ENCODE measurements around the gene PLEKHA6.

Gene PLEKHA6

DNA sequence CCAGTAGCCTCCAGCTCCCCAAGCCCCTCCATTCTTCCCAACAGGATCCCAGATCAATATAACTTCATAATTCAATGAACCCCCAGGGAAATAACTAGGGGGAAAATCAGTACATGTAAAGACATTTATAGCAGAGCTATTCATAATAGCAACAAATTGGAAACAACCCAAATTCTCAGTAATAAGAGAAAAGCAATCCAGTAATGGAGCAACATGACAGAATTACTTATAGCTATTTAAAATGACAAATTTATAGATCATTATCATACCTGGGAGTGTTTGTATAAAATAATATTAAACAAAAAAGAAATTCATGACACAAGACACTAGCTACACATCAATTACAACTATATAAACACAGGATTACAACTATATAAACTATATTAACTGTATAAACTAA is 20.2 kb downstream of the PLEKHA6 start:
- Histone ChIP-seq H3K27ac (ENCODE audit: low read length) (no peak overlapping the region), H3K9me3 (ENCODE audit: control insufficient read depth, low read depth, low read length) (no peaks in the 10 kb centered on the region), H3K27me3 (ENCODE audit: control insufficient read depth, insufficient read depth, low read length) (no peaks in the 10 kb centered on the region), H3K9ac (ENCODE audit: low read length) (no peak overlapping the region), H3K4me1 (ENCODE audit: control insufficient read depth, low read depth, low read length) (peaks cover 54% of the 10 kb centered on the region), H3K36me3 (ENCODE audit: control insufficient read depth, low read depth, low read length) (no peaks in the 10 kb centered on the region), H3K4me3 (ENCODE audit: low read length) (no peak overlapping the region)

- H3K4me1 ChIP-seq (ENCODE audit: control insufficient read depth, low read depth, low read length) = peaks cover 55% of the 10 kb centered on the region
Observed at GRCh38 chr1:204338997-204339396, 20.7 kb downstream of the PLEKHA6 start.

DNA sequence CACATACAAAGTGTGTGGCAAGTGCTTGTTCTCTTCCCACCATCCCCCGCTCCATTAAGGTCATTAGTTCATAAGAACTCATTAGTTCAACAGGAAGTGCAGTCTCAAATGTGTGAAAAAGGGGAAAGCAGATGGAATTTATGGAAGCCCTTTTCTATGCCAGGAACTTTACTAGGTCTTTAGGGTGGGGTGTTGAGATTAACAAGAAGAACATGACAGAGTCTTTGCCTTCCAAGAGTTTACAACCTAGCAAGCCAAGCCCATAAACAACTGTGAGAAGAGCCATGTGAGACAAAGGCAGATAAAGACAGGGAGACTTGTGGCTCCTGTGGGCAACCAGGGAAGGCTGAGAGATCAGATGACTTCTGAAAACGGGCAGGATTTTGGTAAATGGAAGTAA is 21.4 kb downstream of the PLEKHA6 start:
- Histone ChIP-seq H3K27me3 (ENCODE audit: control insufficient read depth, insufficient read depth, low read length) (no peaks in the 10 kb centered on the region), H3K9ac (ENCODE audit: low read length) (no peak overlapping the region), H3K36me3 (ENCODE audit: control insufficient read depth, low read depth, low read length) (no peaks in the 10 kb centered on the region), H3K4me1 (ENCODE audit: control insufficient read depth, low read depth, low read length) (peaks cover 62% of the 10 kb centered on the region), H3K9me3 (ENCODE audit: control insufficient read depth, low read depth, low read length) (no peaks in the 10 kb centered on the region), H3K27ac (ENCODE audit: low read length) (no peak overlapping the region), H3K4me3 (ENCODE audit: low read length) (no peak overlapping the region)

More at GRCh38 chr1:204338997-204339396, 20.7 kb downstream of the PLEKHA6 start:
- Histone ChIP-seq H3K9ac (ENCODE audit: low read length) (no peak overlapping the region), H3K4me3 (ENCODE audit: low read length) (no peak overlapping the region), H3K27ac (ENCODE audit: low read length) (no peak overlapping the region), H3K36me3 (ENCODE audit: control insufficient read depth, low read depth, low read length) (no peaks in the 10 kb centered on the region), H3K9me3 (ENCODE audit: control insufficient read depth, low read depth, low read length) (no peaks in the 10 kb centered on the region), H3K27me3 (ENCODE audit: control insufficient read depth, insufficient read depth, low read length) (no peaks in the 10 kb centered on the region)

GRCh38 chr1:204337583-204337982 is 22.1 kb downstream of the PLEKHA6 start:
- H3K27me3 ChIP-seq (ENCODE audit: control insufficient read depth, insufficient read depth, low read length) = no peaks in the 10 kb centered on the region
- no peaks in the 10 kb centered on the region for H3K36me3 ChIP-seq (ENCODE audit: control insufficient read depth, low read depth, low read length)
- H3K27ac ChIP-seq (ENCODE audit: low read length) = no peak overlapping the region
- H3K9me3 ChIP-seq (ENCODE audit: control insufficient read depth, low read depth, low read length) = no peaks in the 10 kb centered on the region
- peaks cover 60% of the 10 kb centered on the region for H3K4me1 ChIP-seq (ENCODE audit: control insufficient read depth, low read depth, low read length)
- no peak overlapping the region for H3K9ac ChIP-seq (ENCODE audit: low read length)
- H3K4me3 ChIP-seq (ENCODE audit: low read length) = no peak overlapping the region

DNA sequence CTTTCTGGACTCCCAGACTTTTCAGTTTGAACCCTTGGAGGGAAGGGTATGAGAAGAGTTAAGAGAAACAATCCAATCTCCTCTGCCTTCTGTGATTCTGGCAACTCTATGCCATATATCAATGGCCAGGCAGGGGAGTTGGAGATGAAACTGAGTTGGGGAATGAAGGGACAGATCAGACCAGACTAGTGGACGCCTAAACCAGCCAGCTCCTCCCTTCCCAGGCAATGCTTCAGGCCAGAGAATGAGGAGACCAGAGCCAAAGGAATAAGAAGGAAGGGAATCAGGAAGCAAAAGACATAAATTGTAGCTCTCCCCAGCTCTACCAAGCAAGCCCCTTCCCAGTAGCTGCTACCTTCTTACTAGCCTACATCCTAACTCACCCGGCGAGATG is 22.7 kb downstream of the PLEKHA6 start:
- Histone ChIP-seq H3K36me3 (ENCODE audit: control insufficient read depth, low read depth, low read length) (no peaks in the 10 kb centered on the region), H3K4me3 (ENCODE audit: low read length) (no peak overlapping the region), H3K9ac (ENCODE audit: low read length) (no peak overlapping the region), H3K27me3 (ENCODE audit: control insufficient read depth, insufficient read depth, low read length) (no peaks in the 10 kb centered on the region), H3K4me1 (ENCODE audit: control insufficient read depth, low read depth, low read length) (peaks cover 55% of the 10 kb centered on the region), H3K27ac (ENCODE audit: low read length) (peak overlapping the region; percentile 3), H3K9me3 (ENCODE audit: control insufficient read depth, low read depth, low read length) (no peaks in the 10 kb centered on the region)

GRCh38 chr1:204336421-204337035 is 23.2 kb downstream of the PLEKHA6 start:
- H3K4me1 ChIP-seq (ENCODE audit: control insufficient read depth, low read depth, low read length) = peaks cover 53% of the 10 kb centered on the region
- no peaks in the 10 kb centered on the region for H3K27me3 ChIP-seq (ENCODE audit: control insufficient read depth, insufficient read depth, low read length)
- no peaks in the 10 kb centered on the region for H3K9me3 ChIP-seq (ENCODE audit: control insufficient read depth, low read depth, low read length)
- H3K4me3 ChIP-seq (ENCODE audit: low read length) = no peak overlapping the region
- no peaks in the 10 kb centered on the region for H3K36me3 ChIP-seq (ENCODE audit: control insufficient read depth, low read depth, low read length)
- H3K9ac ChIP-seq (ENCODE audit: low read length) = no peak overlapping the region
- peak overlapping the region; percentile 3 for H3K27ac ChIP-seq (ENCODE audit: low read length)

DNA sequence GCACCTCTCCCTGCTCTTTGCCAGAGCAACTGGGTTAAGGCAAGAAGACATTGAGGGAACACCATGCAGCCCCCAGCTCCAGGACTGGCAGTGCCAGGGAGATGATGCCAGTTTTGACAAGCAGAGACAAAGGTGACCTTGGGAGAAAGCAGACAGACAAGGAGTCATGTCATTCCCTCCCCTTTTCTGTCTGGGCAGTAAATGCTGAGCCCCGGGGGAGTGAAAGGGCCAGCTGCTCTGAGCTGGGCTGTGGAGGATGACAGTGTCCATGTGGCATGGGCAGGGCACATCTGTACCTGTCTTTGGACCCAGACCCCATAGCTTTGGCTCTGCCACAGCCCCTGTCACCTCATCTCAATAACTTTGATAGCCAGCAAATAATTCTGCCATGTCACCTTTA is 24.2 kb downstream of the PLEKHA6 start:
- Histone ChIP-seq H3K36me3 (ENCODE audit: control insufficient read depth, low read depth, low read length) (no peaks in the 10 kb centered on the region), H3K27me3 (ENCODE audit: control insufficient read depth, insufficient read depth, low read length) (no peaks in the 10 kb centered on the region), H3K9me3 (ENCODE audit: control insufficient read depth, low read depth, low read length) (no peaks in the 10 kb centered on the region), H3K27ac (ENCODE audit: low read length) (no peak overlapping the region), H3K4me3 (ENCODE audit: low read length) (no peak overlapping the region), H3K4me1 (ENCODE audit: control insufficient read depth, low read depth, low read length) (peaks cover 48% of the 10 kb centered on the region), H3K9ac (ENCODE audit: low read length) (no peak overlapping the region)

GRCh38 chr1:204335085-204335484 is 24.6 kb downstream of the PLEKHA6 start:
- Histone ChIP-seq H3K36me3 (ENCODE audit: control insufficient read depth, low read depth, low read length) (no peaks in the 10 kb centered on the region), H3K27me3 (ENCODE audit: control insufficient read depth, insufficient read depth, low read length) (no peaks in the 10 kb centered on the region), H3K4me1 (ENCODE audit: control insufficient read depth, low read depth, low read length) (peaks cover 48% of the 10 kb centered on the region), H3K27ac (ENCODE audit: low read length) (no peak overlapping the region), H3K9me3 (ENCODE audit: control insufficient read depth, low read depth, low read length) (no peaks in the 10 kb centered on the region), H3K4me3 (ENCODE audit: low read length) (no peak overlapping the region), H3K9ac (ENCODE audit: low read length) (no peak overlapping the region)

DNA sequence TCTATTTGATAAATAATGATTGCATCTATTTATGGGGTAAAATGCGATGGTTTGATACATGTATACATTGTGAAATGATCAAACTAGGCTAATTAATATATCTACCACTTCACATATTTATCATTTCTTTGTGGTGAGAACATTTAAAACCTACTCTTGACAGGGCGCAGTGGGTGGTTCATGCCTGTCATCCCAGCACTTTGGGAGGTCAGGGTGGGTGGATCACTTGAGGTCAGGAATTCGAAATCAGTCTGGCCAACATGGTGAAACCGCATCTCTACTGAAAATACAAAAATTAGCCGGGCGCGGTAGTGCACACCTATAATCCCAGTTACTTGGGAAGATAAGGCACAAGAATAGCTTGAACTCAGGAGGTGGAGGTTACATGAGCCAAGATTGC is 25.3 kb downstream of the PLEKHA6 start:
- Histone ChIP-seq H3K4me3 (ENCODE audit: low read length) (no peak overlapping the region), H3K36me3 (ENCODE audit: control insufficient read depth, low read depth, low read length) (no peaks in the 10 kb centered on the region), H3K9me3 (ENCODE audit: control insufficient read depth, low read depth, low read length) (no peaks in the 10 kb centered on the region), H3K4me1 (ENCODE audit: control insufficient read depth, low read depth, low read length) (peaks cover 48% of the 10 kb centered on the region), H3K27ac (ENCODE audit: low read length) (no peak overlapping the region), H3K9ac (ENCODE audit: low read length) (no peak overlapping the region), H3K27me3 (ENCODE audit: control insufficient read depth, insufficient read depth, low read length) (no peaks in the 10 kb centered on the region)

- no peak overlapping the region for H3K4me3 ChIP-seq (ENCODE audit: low read length)
- H3K36me3 ChIP-seq (ENCODE audit: control insufficient read depth, low read depth, low read length) = no peaks in the 10 kb centered on the region
- peaks cover 45% of the 10 kb centered on the region for H3K4me1 ChIP-seq (ENCODE audit: control insufficient read depth, low read depth, low read length)
- H3K27ac ChIP-seq (ENCODE audit: low read length) = no peak overlapping the region
- H3K27me3 ChIP-seq (ENCODE audit: control insufficient read depth, insufficient read depth, low read length) = no peaks in the 10 kb centered on the region
- H3K9me3 ChIP-seq (ENCODE audit: control insufficient read depth, low read depth, low read length) = no peaks in the 10 kb centered on the region
- no peak overlapping the region for H3K9ac ChIP-seq (ENCODE audit: low read length)
Observed at GRCh38 chr1:204333427-204333826, 26.3 kb downstream of the PLEKHA6 start.

DNA sequence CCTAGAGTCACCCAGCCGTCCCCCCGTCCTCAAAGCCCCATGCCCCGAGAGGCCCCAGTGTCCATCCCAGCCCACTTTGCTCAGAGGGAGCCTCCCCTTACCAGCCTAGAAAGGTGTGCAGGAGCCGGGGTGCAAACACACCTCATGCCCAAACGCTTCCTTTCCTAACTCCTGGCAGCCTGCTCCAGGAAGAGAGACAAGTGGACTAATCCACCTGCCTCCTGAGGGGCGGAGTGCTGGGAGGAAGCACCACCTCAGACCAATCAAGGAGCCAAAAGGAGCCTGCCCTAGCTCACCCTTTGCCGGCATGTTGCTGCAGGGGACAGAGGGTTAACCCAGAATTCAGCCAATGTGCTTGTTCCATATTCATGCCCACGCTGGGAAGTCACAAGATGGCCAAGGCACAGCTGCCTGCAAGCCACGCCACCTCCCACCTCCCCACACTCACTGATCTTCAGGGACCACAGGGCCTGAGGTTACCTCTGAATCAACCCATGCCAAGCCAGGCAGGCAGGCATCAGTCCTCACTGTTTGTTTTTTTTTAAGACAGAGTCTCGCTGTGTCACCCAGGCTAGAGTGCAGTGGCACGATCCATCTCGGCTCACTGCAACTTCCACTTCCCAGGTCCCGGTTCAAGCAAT is 27.8 kb downstream of the PLEKHA6 start:
- H3K4me3 ChIP-seq (ENCODE audit: low read length) = no peak overlapping the region
- peaks cover 30% of the 10 kb centered on the region for H3K4me1 ChIP-seq (ENCODE audit: control insufficient read depth, low read depth, low read length)
- no peaks in the 10 kb centered on the region for H3K9me3 ChIP-seq (ENCODE audit: control insufficient read depth, low read depth, low read length)
- no peak overlapping the region for H3K27ac ChIP-seq (ENCODE audit: low read length)
- H3K36me3 ChIP-seq (ENCODE audit: control insufficient read depth, low read depth, low read length) = no peaks in the 10 kb centered on the region
- H3K27me3 ChIP-seq (ENCODE audit: control insufficient read depth, insufficient read depth, low read length) = no peaks in the 10 kb centered on the region
- H3K9ac ChIP-seq (ENCODE audit: low read length) = no peak overlapping the region

- H3K9ac ChIP-seq (ENCODE audit: low read length) = no peak overlapping the region
- H3K27me3 ChIP-seq (ENCODE audit: control insufficient read depth, insufficient read depth, low read length) = no peaks in the 10 kb centered on the region
- no peaks in the 10 kb centered on the region for H3K9me3 ChIP-seq (ENCODE audit: control insufficient read depth, low read depth, low read length)
- no peak overlapping the region for H3K27ac ChIP-seq (ENCODE audit: low read length)
- no peak overlapping the region for H3K4me3 ChIP-seq (ENCODE audit: low read length)
- H3K36me3 ChIP-seq (ENCODE audit: control insufficient read depth, low read depth, low read length) = no peaks in the 10 kb centered on the region
- peaks cover 24% of the 10 kb centered on the region for H3K4me1 ChIP-seq (ENCODE audit: control insufficient read depth, low read depth, low read length)
Observed at GRCh38 chr1:204331275-204331674, 28.5 kb downstream of the PLEKHA6 start.
